Testis (tissue), 2 donors: ENCODE measurements around the gene CNTFR.

ENCODE experiments used
- POLR2A ChIP-seq: fragments of 450-650 bp; IDR thresholded peaks from one replicate; pipeline ENCODE4 v1.6.1; 2017; ENCODE audit warnings: antibody characterized with exemption, mild to moderate bottlenecking, moderate library complexity
- TF ChIP-seq, protein P1 (sequence below), 3 experiments: fragments of 450-650 bp in 2 of 3; fragments of 200-600 bp in 1 of 3; sonication (generic) in 1 of 3; IDR thresholded peaks; one replicate each; pipeline ENCODE4 v1.5.1; 2016 to 2019; ENCODE audit warnings: antibody characterized with exemption in 3 of 3, mild to moderate bottlenecking in 2 of 3, moderate library complexity in 1 of 3

GRCh38 chr9:34514401-34514800, 75.1 kb downstream of the CNTFR start:
- TF ChIP-seq POLR2A: no peak
- TF ChIP-seq, protein P1, sequence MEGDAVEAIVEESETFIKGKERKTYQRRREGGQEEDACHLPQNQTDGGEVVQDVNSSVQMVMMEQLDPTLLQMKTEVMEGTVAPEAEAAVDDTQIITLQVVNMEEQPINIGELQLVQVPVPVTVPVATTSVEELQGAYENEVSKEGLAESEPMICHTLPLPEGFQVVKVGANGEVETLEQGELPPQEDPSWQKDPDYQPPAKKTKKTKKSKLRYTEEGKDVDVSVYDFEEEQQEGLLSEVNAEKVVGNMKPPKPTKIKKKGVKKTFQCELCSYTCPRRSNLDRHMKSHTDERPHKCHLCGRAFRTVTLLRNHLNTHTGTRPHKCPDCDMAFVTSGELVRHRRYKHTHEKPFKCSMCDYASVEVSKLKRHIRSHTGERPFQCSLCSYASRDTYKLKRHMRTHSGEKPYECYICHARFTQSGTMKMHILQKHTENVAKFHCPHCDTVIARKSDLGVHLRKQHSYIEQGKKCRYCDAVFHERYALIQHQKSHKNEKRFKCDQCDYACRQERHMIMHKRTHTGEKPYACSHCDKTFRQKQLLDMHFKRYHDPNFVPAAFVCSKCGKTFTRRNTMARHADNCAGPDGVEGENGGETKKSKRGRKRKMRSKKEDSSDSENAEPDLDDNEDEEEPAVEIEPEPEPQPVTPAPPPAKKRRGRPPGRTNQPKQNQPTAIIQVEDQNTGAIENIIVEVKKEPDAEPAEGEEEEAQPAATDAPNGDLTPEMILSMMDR (IDR thresholded peaks at IDR 0.05): no peak
